T-helper 2 cell (primary cell): ENCODE results near the gene TLR9.

ENCODE experiments used
- DNase-seq, 5 experiments: peaks; one replicate each; pipeline versions ENCODE4 v3.0.0 to v3.0.0-alpha.2; 2012 to 2022

Gene TLR9

DNA sequence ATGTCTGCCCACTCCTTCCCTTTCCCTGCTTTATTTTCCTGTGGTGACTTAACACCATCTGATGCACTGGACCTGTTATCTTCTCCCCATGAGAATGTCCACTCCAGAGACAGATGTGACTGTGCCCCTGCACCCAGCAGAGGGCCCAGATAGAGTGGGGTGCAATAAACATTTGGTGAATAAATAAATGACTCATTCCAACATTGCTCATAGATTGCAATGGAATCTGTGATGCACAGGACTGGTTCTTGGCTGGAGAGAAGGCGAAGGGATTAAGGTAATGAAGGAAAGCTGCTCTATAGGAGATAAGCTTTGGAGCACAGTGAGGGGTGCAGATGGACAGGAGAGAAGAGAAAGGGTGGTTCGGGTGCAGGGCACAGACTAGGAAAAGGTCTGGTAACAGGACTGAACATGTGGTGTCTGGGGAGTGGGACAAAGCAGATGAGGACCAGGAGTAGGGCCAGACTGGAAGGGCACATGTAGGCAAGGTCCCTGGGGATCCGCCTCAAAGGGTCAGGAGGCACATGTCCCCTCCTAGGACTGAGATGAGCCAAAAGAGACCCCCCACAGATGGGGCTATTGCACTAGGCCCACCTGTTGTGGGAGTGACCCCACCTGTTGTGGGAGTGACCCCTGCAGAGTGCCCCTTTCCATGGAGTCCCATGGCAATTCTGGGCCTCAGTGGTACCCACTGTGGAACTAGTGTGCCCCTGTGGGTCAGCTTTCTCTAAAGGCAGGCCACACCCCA is 53.8 kb downstream of the TLR9 start:
- DNase-seq = no peak
